IPS-15b (cell line): Measurements from ENCODE around the gene PLPP1.
"Not testable (repeated sequence)": the region's sequence is repeated elsewhere in the genome, so short reads cannot be mapped to it uniquely, and the experiment has no call there.

Experiments used
- H3K27me3 ChIP-seq: one replicate; pipeline ENCODE4 v1.6.1; 2013; ENCODE audit warnings: low read length; ENCODE audit not compliant: control insufficient read depth, insufficient read depth
- H3K36me3 ChIP-seq: one replicate; pipeline ENCODE4 v1.6.1; 2013; ENCODE audit warnings: low read length; ENCODE audit not compliant: control insufficient read depth, insufficient read depth
- H3K4me1 ChIP-seq: one replicate; pipeline ENCODE4 v1.6.1; 2013; ENCODE audit warnings: mild to moderate bottlenecking, low read length; ENCODE audit not compliant: control insufficient read depth, insufficient read depth
- H3K4me3 ChIP-seq: one replicate; pipeline ENCODE4 v1.5.1; 2013; ENCODE audit warnings: low read depth, low read length
- H3K9ac ChIP-seq: one replicate; pipeline ENCODE4 v1.6.1; 2013; ENCODE audit warnings: low read depth, mild to moderate bottlenecking, low read length
- H3K9me3 ChIP-seq: one replicate; pipeline ENCODE4 v1.6.1; 2013; ENCODE audit warnings: mild to moderate bottlenecking, low read length; ENCODE audit not compliant: control insufficient read depth, insufficient read depth

The PLPP1 gene

GRCh38 chr5:55520117-55520839 lies 14.5 kb downstream of the PLPP1 start:
- Histone ChIP-seq H3K4me3 (no peak overlapping the region), H3K27me3 (no peaks in the 10 kb centered on the region), H3K4me1 (peaks cover 11% of the 10 kb centered on the region), H3K9me3 (no peaks in the 10 kb centered on the region), H3K36me3 (no peaks in the 10 kb centered on the region), H3K9ac (no peak overlapping the region)

- Histone ChIP-seq H3K9me3 (no peaks in the 10 kb centered on the region), H3K9ac (no peak overlapping the region), H3K4me1 (peaks cover 11% of the 10 kb centered on the region), H3K27me3 (no peaks in the 10 kb centered on the region), H3K36me3 (no peaks in the 10 kb centered on the region), H3K4me3 (no peak overlapping the region)
Measured at GRCh38 chr5:55518831-55519390, 15.9 kb downstream of the PLPP1 start.

- Histone ChIP-seq H3K4me1 (peaks cover 11% of the 10 kb centered on the region), H3K36me3 (no peaks in the 10 kb centered on the region), H3K9me3 (no peaks in the 10 kb centered on the region), H3K27me3 (no peaks in the 10 kb centered on the region), H3K9ac (no peak overlapping the region), H3K4me3 (no peak overlapping the region)
Measured at GRCh38 chr5:55517804-55518203, 17.0 kb downstream of the PLPP1 start.

- Histone ChIP-seq H3K9ac (no peak overlapping the region), H3K9me3 (no peaks in the 10 kb centered on the region), H3K4me1 (peaks cover 2% of the 10 kb centered on the region), H3K4me3 (no peak overlapping the region), H3K36me3 (no peaks in the 10 kb centered on the region), H3K27me3 (no peaks in the 10 kb centered on the region)
Measured at GRCh38 chr5:55511010-55511409, 23.8 kb downstream of the PLPP1 start.

GRCh38 chr5:55510523-55510880 lies 24.3 kb downstream of the PLPP1 start:
- Histone ChIP-seq H3K9me3 (no peaks in the 10 kb centered on the region), H3K9ac (no peak overlapping the region), H3K4me1 (no peaks in the 10 kb centered on the region), H3K27me3 (no peaks in the 10 kb centered on the region), H3K4me3 (no peak overlapping the region), H3K36me3 (no peaks in the 10 kb centered on the region)

- Histone ChIP-seq H3K36me3 (no peaks in the 10 kb centered on the region), H3K27me3 (no peaks in the 10 kb centered on the region), H3K4me1 (no peaks in the 10 kb centered on the region), H3K9me3 (no peaks in the 10 kb centered on the region), H3K4me3 (no peak overlapping the region), H3K9ac (no peak overlapping the region)
Measured at GRCh38 chr5:55509796-55510522, 24.8 kb downstream of the PLPP1 start.

GRCh38 chr5:55509097-55509496 lies 25.7 kb downstream of the PLPP1 start:
- Histone ChIP-seq H3K9ac (no peak overlapping the region), H3K36me3 (no peaks in the 10 kb centered on the region), H3K27me3 (no peaks in the 10 kb centered on the region), H3K4me3 (no peak overlapping the region), H3K4me1 (no peaks in the 10 kb centered on the region), H3K9me3 (no peaks in the 10 kb centered on the region)

GRCh38 chr5:55507574-55507973 lies 27.2 kb downstream of the PLPP1 start:
- Histone ChIP-seq H3K4me1 (peaks cover 4% of the 10 kb centered on the region), H3K27me3 (no peaks in the 10 kb centered on the region), H3K4me3 (no peak overlapping the region), H3K9me3 (no peaks in the 10 kb centered on the region), H3K9ac (no peak overlapping the region), H3K36me3 (no peaks in the 10 kb centered on the region)

- not testable (repeated sequence) for H3K36me3 ChIP-seq, H3K9me3 ChIP-seq, H3K9ac ChIP-seq, H3K4me3 ChIP-seq, H3K4me1 ChIP-seq, H3K27me3 ChIP-seq
Measured at GRCh38 chr5:55505711-55506110, 29.1 kb downstream of the PLPP1 start.

- not testable (repeated sequence) for H3K4me1 ChIP-seq, H3K36me3 ChIP-seq, H3K9ac ChIP-seq, H3K4me3 ChIP-seq, H3K27me3 ChIP-seq, H3K9me3 ChIP-seq
Measured at GRCh38 chr5:55503917-55504316, 30.8 kb downstream of the PLPP1 start.

- no peaks in the 10 kb centered on the region for H3K36me3 ChIP-seq
- no peak overlapping the region for H3K9ac ChIP-seq
- H3K4me3 ChIP-seq, result no peak overlapping the region
- peaks cover 14% of the 10 kb centered on the region for H3K4me1 ChIP-seq
- H3K9me3 ChIP-seq, result no peaks in the 10 kb centered on the region
- H3K27me3 ChIP-seq, result no peaks in the 10 kb centered on the region
Measured at GRCh38 chr5:55502759-55503158, 32.0 kb downstream of the PLPP1 start.

- H3K9ac ChIP-seq, result no peak overlapping the region
- H3K27me3 ChIP-seq, result no peaks in the 10 kb centered on the region
Measured at GRCh38 chr5:55498457-55498856, 36.3 kb downstream of the PLPP1 start.

More at GRCh38 chr5:55498457-55498856, 36.3 kb downstream of the PLPP1 start:
- no peak overlapping the region for H3K4me3 ChIP-seq
- H3K36me3 ChIP-seq, result no peaks in the 10 kb centered on the region
- peaks cover 17% of the 10 kb centered on the region for H3K4me1 ChIP-seq
- H3K9me3 ChIP-seq, result no peaks in the 10 kb centered on the region
